ENCODE measurements around the gene LAPTM4A.
"Not testable (repeated sequence)": the region's sequence is repeated elsewhere in the genome, so short reads cannot be mapped to it uniquely, and the experiment has no call there.

Gene LAPTM4A

DNA sequence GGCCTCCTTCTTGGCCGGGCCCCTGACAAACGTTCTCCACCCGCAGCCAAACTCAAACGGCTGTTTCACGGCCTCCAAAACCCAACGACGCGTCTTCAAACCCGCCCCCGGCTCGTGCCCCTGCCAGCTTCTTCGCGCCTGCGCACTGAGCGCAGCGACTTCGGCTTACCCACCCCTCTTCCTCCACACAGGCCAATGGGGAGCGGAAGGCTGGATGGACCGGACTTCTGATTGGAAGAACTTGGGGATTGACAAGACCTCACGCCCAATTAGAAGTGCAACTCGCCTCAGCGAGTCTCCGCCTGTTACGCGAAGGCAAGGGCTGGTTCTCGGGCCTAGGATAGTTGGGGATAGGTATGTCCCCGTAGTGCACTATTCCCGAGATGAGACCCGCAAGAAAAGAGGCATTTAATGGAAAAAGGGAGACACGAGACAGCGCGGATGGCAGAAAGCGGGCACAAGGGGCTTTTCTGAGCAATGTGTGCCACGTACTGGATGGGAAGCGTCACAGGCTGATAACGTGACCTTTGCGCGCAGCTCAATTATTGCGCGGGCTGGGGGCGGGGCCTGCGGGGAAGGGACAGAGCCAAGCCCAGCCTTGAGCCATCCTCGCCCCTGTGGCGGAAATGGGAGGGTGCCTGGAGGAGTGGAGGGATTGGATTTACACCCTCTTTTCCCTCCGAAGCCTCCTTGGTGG, at the start of gene LAPTM4A:
TSS of gene LAPTM4A (minus strand) at position 97 of the 697 bp plus-strand sequence. CDS start 108 bp downstream, outside the sequence.
- DNase-seq = peak; percentile 99 to 100 (median 100)

DNA sequence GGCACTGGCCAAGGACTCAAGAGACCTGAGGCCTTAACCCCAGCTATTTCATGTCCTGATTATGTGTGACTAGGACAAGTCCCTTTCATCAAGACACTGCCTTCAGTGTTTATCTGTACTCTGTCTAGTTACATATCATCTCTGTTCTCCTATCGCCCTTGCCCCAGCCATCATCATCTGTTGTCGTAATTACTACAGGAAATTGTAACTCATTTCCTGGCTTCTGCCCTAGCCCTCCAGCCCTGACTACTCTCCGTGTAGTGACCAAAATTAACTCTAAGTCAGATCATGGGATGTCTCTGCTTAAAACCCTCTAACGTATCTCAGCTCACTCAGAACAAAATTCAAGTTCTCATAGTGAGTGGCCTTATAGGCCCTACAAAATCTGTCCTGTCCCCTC, 49.3 kb upstream of the LAPTM4A start:
- no peak for DNase-seq

DNA sequence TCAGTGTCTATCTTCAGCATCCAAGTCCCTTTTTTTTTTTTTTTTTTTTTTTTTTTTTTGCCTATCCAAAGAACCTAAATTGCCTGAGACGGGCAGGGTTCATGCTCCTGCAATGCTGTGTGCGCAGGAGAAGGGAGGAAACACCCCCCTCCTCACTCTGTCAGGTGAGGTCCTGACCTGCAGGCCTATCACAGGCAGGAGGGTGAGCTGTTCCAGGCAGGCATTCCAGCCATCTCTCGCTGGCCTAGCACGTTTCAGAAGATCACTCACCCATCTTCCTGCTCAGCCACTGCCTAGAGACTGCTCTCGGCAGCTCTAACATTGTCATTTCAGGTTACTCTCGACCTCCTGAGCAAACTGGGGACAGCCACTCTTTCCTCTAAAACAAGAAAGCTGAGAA, 48.4 kb upstream of the LAPTM4A start:
- DNase-seq = no peak

DNA sequence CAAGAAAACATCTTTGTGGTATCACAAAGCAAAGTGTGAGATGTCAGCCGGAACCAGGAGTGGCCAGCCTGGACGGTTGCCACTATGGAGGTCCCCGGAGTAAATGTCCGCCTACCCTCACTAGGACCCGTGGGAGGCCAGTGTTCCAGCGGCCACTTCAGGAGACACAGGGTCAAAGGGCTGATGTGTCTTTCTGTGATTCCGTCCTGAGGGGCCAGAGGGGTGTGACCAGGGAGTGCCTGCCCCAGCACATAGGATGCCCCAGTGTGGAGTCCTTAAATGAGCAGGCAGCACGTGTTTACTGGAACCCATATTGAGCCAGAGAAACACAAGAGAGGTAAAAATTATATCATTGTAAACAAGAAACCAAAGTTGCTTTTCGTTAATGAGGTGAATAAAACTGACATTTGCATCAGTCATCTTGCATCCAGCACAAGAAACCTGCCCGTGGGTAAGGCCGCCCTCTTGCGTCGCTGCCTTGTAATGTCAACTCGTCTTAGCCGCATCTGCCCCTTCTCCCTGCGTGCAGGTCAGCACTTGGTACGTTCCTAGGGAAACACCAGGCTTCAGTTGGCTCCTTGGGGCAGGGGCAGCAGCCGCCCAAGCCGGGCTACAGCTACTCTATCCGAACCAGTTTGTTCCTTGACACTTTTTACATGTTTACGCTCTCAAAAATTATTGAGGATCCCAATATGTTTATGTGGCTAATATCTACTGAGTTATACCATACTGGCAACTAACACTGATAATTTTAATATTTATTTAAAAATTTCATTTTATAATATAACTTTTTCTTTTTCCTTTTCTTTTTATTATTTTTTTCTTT, 46.7 kb upstream of the LAPTM4A start:
- DNase-seq = peak; percentile 78 to 88 (median 87)

DNA sequence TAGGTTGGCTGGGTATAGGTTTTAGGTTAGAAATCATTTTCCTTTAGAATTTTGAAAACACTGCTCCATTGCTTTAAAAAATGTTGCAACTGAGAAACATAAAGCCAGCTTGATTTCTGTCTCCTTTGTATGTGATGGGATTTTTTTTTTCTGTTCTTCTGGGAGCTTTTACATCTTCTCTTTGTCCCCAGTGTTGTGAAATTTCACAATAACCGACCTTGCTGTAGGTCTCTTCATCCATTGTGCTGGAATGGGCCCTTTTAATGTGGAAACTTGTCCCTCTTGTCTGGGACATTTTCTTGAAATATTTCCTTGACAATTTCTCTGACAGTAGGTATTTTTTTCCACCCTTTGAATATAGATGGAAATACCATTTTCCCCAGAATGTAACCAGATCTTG, 44.0 kb upstream of the LAPTM4A start:
- no peak for DNase-seq

DNA sequence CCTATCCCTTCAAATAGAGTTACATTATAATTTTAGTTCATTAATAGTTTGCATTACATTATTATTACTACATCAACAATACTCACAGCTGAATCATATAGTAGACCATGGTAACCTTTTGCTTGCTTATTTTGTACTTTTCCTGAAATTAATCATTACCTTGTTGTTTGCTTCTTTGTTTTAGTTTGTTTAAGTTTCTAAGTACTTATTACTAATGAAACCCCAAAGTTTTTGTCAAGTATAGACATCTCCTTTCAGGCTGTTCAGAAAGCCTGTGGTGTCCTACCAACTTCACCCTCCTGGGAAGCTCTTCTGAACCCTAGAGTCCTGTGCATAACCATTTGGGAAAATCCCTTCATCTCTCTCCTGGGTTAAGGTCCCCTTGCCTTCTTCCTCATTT, 43.5 kb upstream of the LAPTM4A start:
- DNase-seq = no peak

DNA sequence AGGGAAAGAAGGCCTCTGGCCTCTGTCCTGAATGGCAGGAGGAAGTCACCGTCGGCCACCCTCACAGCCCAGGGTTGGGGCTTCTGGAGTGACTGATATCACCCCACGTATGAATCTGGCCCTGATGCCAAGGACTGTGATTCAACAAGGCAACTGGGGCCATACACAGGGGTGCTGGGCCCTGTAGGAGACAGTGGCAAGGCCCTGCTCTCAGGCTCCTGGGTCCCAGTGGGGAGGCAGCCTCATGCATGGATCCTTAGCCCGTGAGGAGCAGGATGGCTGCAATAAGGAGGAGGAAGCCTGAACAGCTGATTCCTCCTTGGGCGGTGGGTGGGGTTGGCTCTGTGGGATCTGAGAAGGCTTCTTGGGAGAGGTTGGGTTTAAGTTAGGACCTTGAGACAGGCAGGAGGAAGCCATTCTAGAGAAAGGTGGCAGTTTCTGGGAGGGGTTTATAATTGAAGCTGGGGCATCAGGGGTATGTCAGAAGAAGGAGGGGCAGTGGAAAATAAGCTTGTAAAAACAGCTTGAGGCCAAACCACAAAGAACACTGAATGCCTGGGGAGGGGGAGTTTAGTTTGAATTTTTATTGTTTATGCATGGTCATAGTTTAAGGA, 42.8 kb upstream of the LAPTM4A start:
- no peak for DNase-seq

DNA sequence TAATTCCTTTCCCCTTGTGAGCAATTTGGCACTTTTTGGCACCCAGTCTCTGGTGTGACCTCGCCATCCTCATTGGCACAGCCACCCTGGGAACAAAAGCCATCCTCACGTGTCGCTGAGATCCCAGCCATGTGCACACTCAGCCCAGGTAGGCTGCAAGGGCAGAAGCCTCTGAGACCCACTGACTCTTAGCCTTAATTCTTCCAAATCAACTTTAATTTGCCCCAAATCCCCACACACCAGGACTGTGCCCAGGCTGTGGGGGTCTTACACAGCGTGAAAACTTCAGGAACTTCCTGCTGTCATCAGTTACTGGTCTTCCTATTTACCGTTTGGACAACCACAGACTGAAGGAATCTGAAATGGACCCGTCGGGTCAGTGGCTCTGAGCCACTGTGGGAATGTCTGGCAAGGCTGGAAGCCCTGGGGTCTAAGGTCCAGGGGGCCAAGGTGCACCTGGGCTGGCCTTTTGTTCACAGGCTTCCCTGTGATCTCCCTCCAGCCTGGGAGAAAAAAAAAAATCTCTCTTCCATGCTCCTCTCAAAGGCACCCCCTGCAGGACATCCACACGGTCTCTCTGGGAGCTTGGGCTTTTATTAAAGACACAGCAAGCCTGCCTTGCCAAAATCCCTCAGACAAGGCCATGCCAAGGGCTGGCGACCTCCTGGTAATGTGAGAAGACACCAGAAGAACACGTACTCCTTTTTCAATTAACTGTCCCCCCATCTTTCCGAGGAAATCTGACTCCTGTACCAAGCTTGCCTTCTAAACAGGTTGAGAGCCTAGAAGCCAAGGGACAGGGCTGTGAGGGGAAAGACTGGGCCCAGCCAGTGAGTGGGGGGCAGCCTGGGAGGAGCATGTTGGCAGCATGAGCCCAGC, 42.1 kb upstream of the LAPTM4A start:
- DNase-seq = peak; percentile 40 to 51 (median 42)

DNA sequence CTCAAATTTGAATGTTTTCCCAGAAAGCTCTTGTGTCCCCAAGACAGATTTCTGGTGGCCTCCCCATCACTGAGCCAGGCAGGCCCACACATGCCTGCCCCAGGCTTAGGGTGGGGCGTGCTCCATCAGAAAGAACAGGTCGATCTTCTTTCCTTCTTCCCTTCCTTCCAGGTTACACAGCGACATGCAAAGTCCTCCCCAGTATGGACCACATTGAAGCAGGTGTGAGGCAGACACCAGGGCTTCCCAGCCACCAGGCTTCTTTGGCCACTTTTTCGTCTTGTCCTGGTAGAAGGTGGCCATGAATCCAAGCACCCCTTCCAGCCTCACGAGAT, 41.4 kb upstream of the LAPTM4A start:
- no peak for DNase-seq

DNA sequence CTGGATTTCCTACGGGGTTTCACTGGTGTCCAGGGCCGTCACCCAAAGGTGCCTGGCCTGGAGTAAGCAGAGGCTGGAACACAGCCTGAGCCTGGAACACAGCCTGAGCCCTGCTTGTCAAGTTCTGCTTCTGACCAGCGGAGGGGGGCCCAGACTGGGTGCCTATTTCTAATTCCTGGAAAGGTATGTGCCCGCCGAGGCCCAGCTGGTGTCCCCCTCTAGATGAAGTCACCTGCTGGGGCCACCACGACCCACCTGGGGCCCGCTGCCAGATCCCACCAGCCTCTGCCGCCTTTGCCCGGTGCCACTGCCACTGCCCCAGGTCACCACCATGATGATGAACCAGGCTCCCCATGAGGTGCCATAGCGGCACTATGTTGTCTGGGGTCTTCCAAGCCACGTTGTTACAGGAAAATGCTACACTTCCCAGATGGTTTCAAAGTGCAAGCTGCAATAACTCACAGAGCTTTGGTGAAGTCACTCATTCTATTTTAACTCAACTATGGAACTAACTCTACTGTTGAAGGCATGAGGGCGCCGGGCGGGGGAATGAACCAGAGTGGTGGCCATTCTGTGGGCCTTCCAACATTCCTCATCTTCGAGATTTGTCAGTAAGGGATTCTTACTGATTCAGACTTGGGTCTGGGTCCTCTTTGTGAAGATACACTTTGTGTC, 40.9 kb upstream of the LAPTM4A start:
- no peak for DNase-seq

DNA sequence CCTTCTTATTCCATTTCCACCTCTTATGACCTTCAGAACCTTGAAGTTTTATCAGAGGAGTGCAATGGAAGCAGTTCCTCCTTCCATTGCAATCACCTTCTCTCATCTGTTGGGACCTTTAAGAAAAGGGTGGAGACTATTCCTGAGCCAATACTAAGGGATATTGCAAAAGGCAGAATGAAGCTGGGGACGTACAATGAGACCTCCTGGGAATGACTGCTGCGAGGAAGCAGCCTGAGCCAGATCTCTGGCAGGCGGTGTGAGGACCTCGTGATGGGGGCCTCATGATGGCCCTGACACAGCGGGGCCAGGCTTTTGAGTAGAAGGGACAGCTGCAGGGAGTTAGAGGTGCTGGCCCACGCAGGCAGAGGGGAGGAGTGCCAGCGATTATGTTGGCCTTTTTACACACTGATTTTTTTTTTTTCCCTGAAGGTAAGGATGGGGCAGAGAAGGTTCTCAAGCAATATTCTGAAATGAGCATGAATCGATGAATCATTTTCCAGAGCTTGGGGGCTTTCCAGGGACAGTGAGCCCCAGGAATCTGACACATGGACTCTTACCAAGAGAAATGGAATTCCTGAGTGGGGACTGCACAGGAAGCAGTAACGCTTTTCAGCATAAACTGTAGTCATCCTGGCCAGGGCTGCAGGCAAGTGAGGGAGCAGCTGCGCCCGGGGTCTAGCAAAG, 40.0 kb upstream of the LAPTM4A start:
- DNase-seq = peak; percentile 13 to 45 (median 18)

DNA sequence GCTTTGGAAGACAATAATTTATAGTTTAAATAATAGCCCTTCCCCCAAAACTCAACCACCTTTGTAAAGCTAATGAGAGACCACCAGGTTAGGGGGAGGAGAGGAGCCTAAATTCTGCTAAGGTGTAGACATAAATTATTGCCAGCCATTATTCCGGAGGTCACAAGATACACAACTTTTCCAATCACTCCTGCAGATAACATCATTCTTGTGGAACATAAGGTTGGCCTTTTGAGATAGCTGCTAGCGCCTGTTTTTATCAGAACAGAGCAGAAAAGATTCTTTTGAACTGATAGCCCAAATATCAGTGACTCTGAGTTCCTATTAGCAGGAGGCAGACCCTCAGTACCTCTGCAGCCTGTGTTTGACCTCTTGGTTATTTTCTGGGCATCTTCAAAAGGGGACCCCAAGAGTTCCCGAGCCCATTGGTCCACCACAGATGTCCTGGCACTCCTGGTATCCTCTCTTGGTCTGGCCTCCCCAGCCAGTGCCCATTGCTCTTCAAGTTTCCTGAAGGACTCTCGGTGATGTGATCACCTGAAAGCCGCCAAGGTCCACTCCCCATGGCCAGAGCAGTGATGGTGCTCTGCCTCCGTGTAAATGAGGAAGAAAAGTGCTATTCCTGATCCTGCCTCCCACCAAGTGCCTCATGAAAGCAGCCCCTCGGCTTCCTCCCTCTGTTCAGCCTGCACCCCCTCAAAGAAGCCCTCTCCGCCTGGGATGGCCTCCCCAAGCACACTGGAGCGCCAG, 38.5 kb upstream of the LAPTM4A start:
- DNase-seq = no peak

DNA sequence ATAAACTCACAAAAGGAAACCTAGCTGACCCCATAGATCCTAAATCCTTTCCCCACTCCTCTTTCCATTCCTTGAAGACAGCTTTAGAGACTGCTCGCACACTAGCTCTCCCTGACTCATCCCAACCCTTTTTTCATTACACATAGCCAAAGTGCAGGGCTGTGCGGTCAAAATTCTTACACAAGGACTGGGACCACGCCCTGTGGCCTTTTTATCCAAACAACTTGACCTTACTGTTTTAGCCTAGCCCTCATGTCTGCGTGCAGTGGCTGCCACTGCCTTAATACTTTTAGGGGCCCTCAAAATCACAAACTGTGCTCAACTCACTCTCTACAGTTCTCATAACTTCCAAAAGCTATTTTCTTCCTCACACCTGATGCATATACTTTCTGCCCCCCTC, 34.5 kb upstream of the LAPTM4A start:
- DNase-seq = not testable (repeated sequence)

DNA sequence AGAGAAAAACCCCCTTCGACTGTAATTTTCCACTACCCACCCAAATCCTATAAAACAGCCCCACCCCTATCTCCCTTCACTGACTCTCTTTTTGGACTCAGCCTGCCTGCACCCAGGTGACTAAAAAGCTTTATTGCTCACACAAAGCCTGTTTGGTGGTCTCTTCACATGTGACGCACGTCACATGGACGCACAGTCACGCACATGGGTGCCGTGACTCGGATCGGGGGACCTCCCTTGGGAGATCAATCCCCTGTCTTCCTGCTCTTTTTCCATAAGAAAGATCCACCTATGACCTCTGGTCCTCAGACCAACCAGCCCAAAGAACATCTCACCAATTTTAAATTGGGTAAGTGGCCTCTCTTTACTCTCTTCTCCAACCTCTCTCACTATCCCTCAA, 31.4 kb upstream of the LAPTM4A start:
- not testable (repeated sequence) for DNase-seq

DNA sequence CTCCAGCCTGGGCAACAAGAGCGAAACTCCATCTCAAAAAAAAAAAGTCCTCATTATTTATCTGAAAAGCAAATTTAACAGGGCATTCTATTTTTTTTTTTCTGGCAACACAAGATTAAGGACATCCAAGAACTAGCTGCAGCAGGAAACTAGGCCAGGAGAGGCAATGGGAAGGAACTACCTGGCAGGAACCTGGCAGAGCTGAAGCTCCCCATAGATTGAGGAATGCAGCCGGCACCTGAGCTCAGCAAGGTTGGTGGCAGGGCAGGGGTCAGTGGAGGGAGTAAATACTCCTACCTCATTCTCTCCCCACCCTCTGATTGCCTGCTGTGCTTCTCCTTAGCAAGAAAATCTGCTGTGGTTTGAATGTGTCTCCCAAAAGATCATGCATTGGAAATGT, 30.4 kb upstream of the LAPTM4A start:
- no peak for DNase-seq

DNA sequence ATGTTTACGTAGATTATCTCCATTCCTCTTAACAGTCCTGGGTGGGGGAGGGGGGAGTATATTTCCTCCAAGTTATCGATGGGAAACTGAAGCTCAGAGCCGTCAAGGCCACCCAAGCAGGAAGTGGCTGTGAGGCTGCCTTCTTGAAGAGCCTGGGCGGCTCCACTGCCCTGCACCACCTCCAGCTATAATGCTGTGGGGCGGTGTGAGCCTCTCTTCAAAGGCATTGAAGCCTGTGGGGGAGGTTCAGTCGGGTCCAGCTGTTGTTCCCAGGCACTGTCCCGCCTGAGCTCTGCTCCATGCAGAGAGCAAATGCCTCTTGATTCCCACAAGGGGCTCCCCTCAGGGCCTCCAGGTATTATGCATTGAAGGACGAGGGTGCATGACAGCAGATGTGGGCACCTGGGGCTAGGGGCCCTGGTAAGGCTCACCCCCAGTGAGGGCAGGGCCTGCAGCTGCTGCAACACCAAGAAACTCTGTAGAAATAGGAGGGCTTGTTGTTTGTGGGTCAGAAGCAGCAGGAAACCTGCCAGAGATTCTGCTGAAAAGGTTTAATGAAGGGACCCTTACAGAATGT, 29.5 kb upstream of the LAPTM4A start:
- DNase-seq = no peak

DNA sequence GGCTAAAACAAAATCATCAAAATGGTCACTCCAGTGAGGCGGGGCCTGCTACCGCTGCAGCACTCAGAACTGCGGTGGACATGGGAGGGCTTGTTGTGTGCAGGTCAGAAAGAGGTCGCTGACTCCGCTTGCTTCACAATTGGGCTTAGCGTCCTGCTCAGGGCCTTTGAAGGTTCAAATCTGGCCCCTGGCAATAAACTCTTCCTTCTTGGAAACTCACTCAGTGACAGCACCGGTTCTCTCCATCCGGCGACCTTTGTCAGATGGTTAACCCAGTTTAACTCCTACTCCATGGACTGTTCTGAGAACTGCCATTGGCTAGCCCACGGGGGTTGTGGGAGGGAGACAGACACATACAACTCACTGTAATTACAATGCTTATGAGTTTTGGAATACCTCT, 29.0 kb upstream of the LAPTM4A start:
- DNase-seq = no peak

DNA sequence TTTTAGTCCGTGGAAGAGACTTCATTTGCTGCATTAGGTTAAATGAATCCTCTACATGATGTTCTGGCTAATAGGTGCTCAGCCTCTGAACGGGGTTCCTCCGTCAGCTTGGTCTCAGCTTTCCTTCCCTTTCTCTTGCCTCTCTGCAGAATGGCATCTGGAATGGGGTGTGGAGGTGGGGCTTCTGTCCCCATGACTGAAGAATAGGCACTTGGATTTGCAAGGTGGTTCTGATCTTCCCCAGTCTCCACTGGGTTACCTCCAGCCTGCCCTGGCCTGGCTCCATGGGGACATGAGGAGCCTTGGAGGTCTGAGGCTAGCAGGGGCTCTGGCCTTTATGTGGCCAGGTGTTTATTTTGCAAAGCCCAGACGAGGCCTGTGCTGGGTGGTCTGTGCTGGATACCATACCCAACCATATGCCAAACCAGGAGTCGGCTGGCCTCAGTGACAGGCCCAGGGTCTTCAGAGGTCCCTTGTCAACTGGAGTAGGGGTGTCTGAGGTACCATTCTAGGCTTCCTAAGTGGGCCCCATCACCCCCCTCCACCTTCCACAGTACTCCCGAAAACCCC, 28.2 kb upstream of the LAPTM4A start:
- DNase-seq = no peak

DNA sequence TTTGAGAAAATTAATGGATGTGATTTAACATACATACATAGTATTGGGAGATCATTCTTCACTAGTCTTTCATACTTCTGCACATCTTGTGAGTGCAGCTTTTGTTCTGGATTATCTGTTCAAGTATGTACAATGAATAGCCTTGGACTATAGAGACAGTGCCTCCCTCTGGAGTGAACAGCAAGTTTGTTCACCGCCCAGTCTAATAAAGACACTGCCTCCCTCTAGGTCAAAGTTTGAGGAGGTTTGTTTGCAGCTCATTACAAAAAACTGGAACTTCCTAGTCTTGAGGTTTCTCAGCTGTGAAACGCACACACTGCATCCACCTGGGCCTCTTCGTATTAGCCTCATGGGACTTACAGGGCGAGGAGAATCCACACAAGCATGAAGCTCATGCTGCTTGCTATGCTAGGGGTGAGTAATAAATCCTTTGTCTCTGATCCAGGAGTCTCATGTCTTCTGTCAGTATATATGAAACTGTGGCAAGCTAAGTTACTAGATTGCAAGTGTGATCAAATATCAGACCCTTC, 26.0 kb upstream of the LAPTM4A start:
- no peak for DNase-seq

DNA sequence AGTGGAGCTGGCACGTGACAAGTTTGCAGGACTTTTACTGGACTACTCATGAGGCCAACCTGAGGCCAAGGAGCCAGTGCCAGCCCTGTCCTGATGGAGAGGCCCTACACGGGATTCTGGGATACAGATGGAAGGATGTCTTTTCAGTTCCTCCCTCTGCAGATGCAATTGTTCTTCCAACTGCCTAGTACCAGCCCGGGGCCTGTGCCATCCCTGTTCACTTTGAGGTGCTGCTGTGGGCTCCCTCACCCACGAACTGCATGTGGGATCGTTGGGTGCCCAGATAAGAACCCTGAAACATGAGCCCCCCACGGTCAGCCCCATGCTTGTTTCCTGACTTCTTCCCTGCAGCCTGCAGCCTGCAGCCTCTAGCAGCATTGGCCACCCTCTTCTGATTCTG, 25.3 kb upstream of the LAPTM4A start:
- no peak for DNase-seq

Data from suppressor macrophage treated with lipopolysaccharide for 1 hour (primary cell).